Fibroblast of lung (primary cell): ENCODE measurements around the gene STK11IP. TPM values are rescaled to one million over a fixed set of nuclear protein-coding genes. Genes with fewer than 3 reads are reported as not detected.

Experiments
- DNase-seq, 2 donors: peaks; one replicate each; pipeline versions ENCODE4 v3.0.0 to v3.0.0-alpha.2; 2010; ENCODE audit warnings: low read depth in 2 of 2
- H2AFZ ChIP-seq: 2 replicates; pipeline ENCODE4 v1.5.1; 2012; ENCODE audit warnings: low read length, control low read depth, inconsistent platforms
- H3K27ac ChIP-seq: 2 replicates; pipeline ENCODE4 v1.5.1; 2011; ENCODE audit warnings: low read length, control low read depth; ENCODE audit not compliant: insufficient read depth
- H3K27me3 ChIP-seq: 2 replicates; pipeline ENCODE4 v1.5.1; 2011; ENCODE audit warnings: mild to moderate bottlenecking, low read length; ENCODE audit not compliant: control insufficient read depth, insufficient read depth
- H3K36me3 ChIP-seq: 2 replicates; pipeline ENCODE4 v1.5.1; 2011; ENCODE audit warnings: low read length; ENCODE audit not compliant: control insufficient read depth, insufficient read depth
- H3K4me1 ChIP-seq: 2 replicates; pipeline ENCODE4 v1.5.1; 2011; ENCODE audit warnings: low read length; ENCODE audit not compliant: control insufficient read depth, insufficient read depth; ENCODE audit errors: extremely low read depth
- H3K4me2 ChIP-seq: 2 replicates; pipeline ENCODE4 v1.5.1; 2011; ENCODE audit warnings: low read length, control low read depth; ENCODE audit not compliant: insufficient read depth; ENCODE audit errors: extremely low read depth
- H3K4me3 ChIP-seq, 4 experiments: fragments of 200-600 bp in 1 of 4; sonication (generic) in 1 of 4; replicated peaks in 1 of 4; 2 replicates each; pipeline ENCODE4 v1.5.1; 2011 to 2016; ENCODE audit warnings: low read length in 4 of 4, low read depth in 3 of 4, mild to moderate bottlenecking in 3 of 4, control low read depth in 2 of 4, inconsistent platforms in 1 of 4, mixed read lengths in 1 of 4; ENCODE audit not compliant: insufficient read depth in 1 of 4; ENCODE audit errors: control extremely low read depth in 1 of 4
- H3K79me2 ChIP-seq: 2 replicates; pipeline ENCODE4 v1.5.1; 2012; ENCODE audit warnings: mild to moderate bottlenecking, low read length, inconsistent platforms; ENCODE audit not compliant: control insufficient read depth, insufficient read depth
- H3K9ac ChIP-seq: 2 replicates; pipeline ENCODE4 v1.5.1; 2011; ENCODE audit warnings: mild to moderate bottlenecking, low read length, control low read depth; ENCODE audit not compliant: insufficient read depth
- H3K9me3 ChIP-seq: 2 replicates; pipeline ENCODE4 v1.5.1; 2012; ENCODE audit warnings: low read depth, low read length; ENCODE audit not compliant: control insufficient read depth, insufficient read depth
- H4K20me1 ChIP-seq: 2 replicates; pipeline ENCODE4 v1.5.1; 2011; ENCODE audit warnings: low read length; ENCODE audit not compliant: control insufficient read depth, insufficient read depth; ENCODE audit errors: extremely low read depth
- CTCF ChIP-seq, 2 donors: IDR thresholded peaks in 1 of 2; conservative IDR thresholded peaks in 1 of 2; 1 replicate in 1 of 2; 2 replicates in 1 of 2; pipeline ENCODE4 v1.5.1; 2011 to 2012; ENCODE audit warnings: low read length in 2 of 2, control low read depth in 1 of 2, inconsistent platforms in 1 of 2, low read depth in 1 of 2, mild to moderate bottlenecking in 1 of 2
- EZH2 ChIP-seq: IDR thresholded peaks from 2 replicates; pipeline ENCODE4 v1.5.1; 2012; ENCODE audit warnings: low read length, control low read depth, mild to moderate bottlenecking; ENCODE audit errors: missing control alignments
- polyA plus RNA-seq, 2 donors: library from polyadenylated mRNA; depleted of rRNA in 1 of 2; stranded (reverse) in 1 of 2; unstranded in 1 of 2; fragments of >200 nt; gene quantifications; 2 replicates each; pipeline ENCODE4 v1.2.1, GENCODE V29; 2011 to 2012; ENCODE audit warnings: missing spikeins in 1 of 2
- total RNA-seq: library from RNA; depleted of rRNA; stranded (reverse); fragments of >200 nt; gene quantifications from 2 replicates; pipeline ENCODE4 v1.2.1, GENCODE V29; 2014

The STK11IP gene
- total and polyA plus RNA-seq, 2 donors (not counting 1 experiment from before 2014, with no cell fraction given): 5.6 to 16.8 TPM

DNA sequence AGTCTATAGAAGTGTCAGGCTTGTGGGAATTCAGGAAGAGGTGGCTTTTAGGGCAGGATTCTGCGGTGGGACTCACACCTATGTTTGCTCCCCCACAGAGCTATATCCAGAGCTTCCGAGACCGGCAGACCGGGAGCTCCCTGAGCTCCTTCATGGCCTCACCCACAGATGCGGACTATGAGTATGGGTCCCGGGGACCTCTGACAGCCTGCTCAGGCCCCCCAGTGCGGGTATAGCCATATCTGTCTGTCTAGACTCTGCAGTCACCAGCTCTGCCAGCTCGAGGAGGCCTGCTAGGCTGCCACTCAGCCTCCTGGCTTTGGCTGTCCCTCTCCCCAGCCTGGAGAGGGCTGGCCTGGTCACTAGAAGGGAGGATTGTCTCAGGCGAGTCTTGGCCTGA lies 48.0 kb upstream of the STK11IP start:
- H3K36me3 ChIP-seq: no peaks in the 10 kb centered on the region
- TF ChIP-seq EZH2 (no peak), CTCF (conservative IDR thresholded peaks at IDR 0.05 in 1 of 2, IDR thresholded peaks at IDR 0.05 in 1 of 2; ENCODE audit: low read depth in 1 of 2, low read length in 2 of 2) (no peak)
- H3K9ac ChIP-seq: no peak overlapping the region
- peaks cover 6% of the 10 kb centered on the region for H3K27me3 ChIP-seq
- no peak overlapping the region for H3K27ac ChIP-seq
- H3K4me3 ChIP-seq: no peak overlapping the region
- H3K9me3 ChIP-seq: no peaks in the 10 kb centered on the region
- H2AFZ ChIP-seq: no peak overlapping the region
- no peaks in the 10 kb centered on the region for H3K79me2 ChIP-seq
- no peak overlapping the region for H3K4me2 ChIP-seq
- H4K20me1 ChIP-seq: no peaks in the 10 kb centered on the region
- peaks cover 3% of the 10 kb centered on the region for H3K4me1 ChIP-seq
- no peak for DNase-seq

DNA sequence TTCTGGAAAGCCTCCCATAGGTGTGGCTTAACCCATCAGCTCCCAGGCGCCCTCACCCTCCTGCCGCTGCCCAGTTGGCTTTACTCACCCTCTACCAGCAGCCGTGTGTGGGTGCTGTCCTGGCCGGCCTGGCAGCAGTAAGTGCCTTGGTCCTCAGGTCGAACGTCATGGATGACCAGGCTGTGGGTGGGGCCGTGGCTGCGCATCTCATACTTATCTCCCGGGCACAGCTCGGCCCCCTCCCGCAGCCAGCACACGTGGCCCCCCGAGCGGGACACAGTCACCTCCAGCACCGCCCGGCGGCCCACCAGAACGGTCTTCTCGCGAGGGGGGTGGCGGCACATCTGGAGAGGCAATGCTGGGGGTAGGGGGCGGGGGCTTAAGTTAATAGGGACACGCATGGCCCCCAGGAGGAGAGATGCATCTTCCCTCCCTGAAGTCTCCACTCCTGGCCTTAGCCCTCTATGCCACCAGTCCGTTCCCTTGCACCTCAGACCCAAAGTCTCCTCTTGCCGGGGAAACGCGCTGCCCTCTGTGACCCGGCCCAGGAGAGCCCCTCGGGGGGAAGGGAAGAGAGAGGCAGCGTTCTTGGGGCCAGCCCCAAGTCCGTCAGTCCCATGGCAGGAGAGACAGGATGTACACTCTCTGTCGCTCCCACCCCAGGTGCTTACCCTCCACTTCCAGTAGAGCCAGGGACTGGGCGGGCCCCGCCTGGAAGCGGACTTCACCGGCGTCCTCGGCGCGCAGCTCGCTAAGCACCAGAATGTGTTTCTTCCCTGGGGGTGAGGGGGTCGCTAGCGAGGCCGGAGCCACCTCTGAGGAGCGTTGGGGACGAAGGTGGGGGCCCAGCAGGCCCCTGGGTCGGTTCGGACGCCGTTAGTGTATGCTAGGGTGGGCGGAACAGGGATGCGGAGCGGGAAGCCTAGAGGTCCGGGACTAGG lies 45.9 kb upstream of the STK11IP start:
- Histone ChIP-seq H2AFZ (no peak overlapping the region), H3K79me2 (no peaks in the 10 kb centered on the region), H3K9me3 (no peaks in the 10 kb centered on the region), H3K36me3 (no peaks in the 10 kb centered on the region), H3K27ac (no peak overlapping the region), H3K27me3 (peaks cover 6% of the 10 kb centered on the region), H3K4me1 (peaks cover 3% of the 10 kb centered on the region), H3K9ac (peak overlapping the region; percentile 37), H3K4me3 (peak overlapping the region; percentile 42 to 70 (median 58)), H3K4me2 (peak overlapping the region; percentile 87), H4K20me1 (no peaks in the 10 kb centered on the region)
- peak; percentile 26 to 58 for DNase-seq
- no peak for TF ChIP-seq EZH2

GRCh38 chr2:219552382-219553167 lies 45.1 kb upstream of the STK11IP start:
- Histone ChIP-seq H3K27me3 (peaks cover 6% of the 10 kb centered on the region), H4K20me1 (no peaks in the 10 kb centered on the region), H3K4me1 (peaks cover 3% of the 10 kb centered on the region), H2AFZ (peak overlapping the region; percentile 90), H3K4me2 (peak overlapping the region; percentile 87), H3K4me3 (peak overlapping the region; percentile 42 to 70 (median 58)), H3K27ac (no peak overlapping the region), H3K36me3 (no peaks in the 10 kb centered on the region), H3K9me3 (no peaks in the 10 kb centered on the region), H3K9ac (no peak overlapping the region), H3K79me2 (no peaks in the 10 kb centered on the region)
- DNase-seq: peak; percentile 73 to 74
- TF ChIP-seq EZH2 (no peak), CTCF (conservative IDR thresholded peaks at IDR 0.05 in 1 of 2, IDR thresholded peaks at IDR 0.05 in 1 of 2; ENCODE audit: low read depth in 1 of 2, low read length in 2 of 2) (no peak)
